Activated CD4-positive, alpha-beta T cell treated with anti-CD3 and anti-CD28 coated beads for 36 hours (primary cell): ENCODE results near the gene NEUROG3. TPM values are rescaled to one million over a fixed set of nuclear protein-coding genes. Genes with fewer than 3 reads are reported as not detected.
A peak's percentile ranks its signal among the peaks of the same experiment; 100 is the strongest.

ENCODE experiments used
- ATAC-seq: fragments of 200-7000 bp; cut with Tn5 transposase; one replicate; pipeline ENCODE4 v1.10.0; 2021; ENCODE audit warnings: mild to moderate bottlenecking, moderate library complexity
- CTCF ChIA-PET: fragments of 350-600 bp; sonication (Branson Sonifier 250); formaldehyde crosslinking; loops from one replicate; lab custom pipeline; 2021; ENCODE audit warnings: antibody characterized with exemption; lab: Charles Lee
- POLR2A ChIA-PET: fragments of 350-600 bp; sonication (Branson Sonifier 250); formaldehyde crosslinking; loops from one replicate; lab custom pipeline; 2021; ENCODE audit warnings: antibody characterized with exemption, inconsistent platforms; lab: Charles Lee
- DNase-seq: peaks from one replicate; pipeline ENCODE4 v3.0.0-alpha.2; 2020
- H3K27ac Mint-ChIP-seq: one replicate; pipeline ENCODE4 v1.8.0; 2021; ENCODE audit warnings: mixed read lengths
- H3K27me3 Mint-ChIP-seq: one replicate; pipeline ENCODE4 v1.8.0; 2021; ENCODE audit warnings: mixed read lengths
- H3K36me3 Mint-ChIP-seq: one replicate; pipeline ENCODE4 v1.8.0; 2021; ENCODE audit warnings: low read depth, mixed read lengths
- H3K4me1 Mint-ChIP-seq: one replicate; pipeline ENCODE4 v1.8.0; 2021; ENCODE audit warnings: mixed read lengths
- H3K4me3 Mint-ChIP-seq: one replicate; pipeline ENCODE4 v1.8.0; 2021; ENCODE audit warnings: mild to moderate bottlenecking, moderate library complexity, mixed read lengths
- H3K9me3 Mint-ChIP-seq: one replicate; pipeline ENCODE4 v1.8.0; 2021; ENCODE audit warnings: low read depth, mixed read lengths
- intact Hi-C, 2 experiments: fragments of 100-400 bp; cut with DNase I in 1 of 2; cut with micrococcal nuclease in 1 of 2; formaldehyde crosslinking; loops; one replicate each; pipeline versions ENCODE4 v1.14.2 to v1.15.1; 2022 to 2024; cut with DNase I, micrococcal nuclease
- total RNA-seq, 2 experiments: library from RNA; stranded (reverse); gene quantifications; one replicate each; pipeline ENCODE4 v1.2.3, GENCODE V29; 2021

NEUROG3 gene, protein sequence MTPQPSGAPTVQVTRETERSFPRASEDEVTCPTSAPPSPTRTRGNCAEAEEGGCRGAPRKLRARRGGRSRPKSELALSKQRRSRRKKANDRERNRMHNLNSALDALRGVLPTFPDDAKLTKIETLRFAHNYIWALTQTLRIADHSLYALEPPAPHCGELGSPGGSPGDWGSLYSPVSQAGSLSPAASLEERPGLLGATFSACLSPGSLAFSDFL
- total RNA-seq = under 1 TPM; 0.18 to 0.21 TPM

GRCh38 chr10:69573056-69573806, at the start of gene NEUROG3:
Gene NEUROG3, minus strand, starts transcription at chr10:69573422. Its CDS starts 379 bp downstream, at chr10:69573043.
- Mint-ChIP-seq H3K4me3 (peak within 1 kb of the TSS; percentile 59), H3K9me3 (no peaks in the 10 kb centered on the region), H3K27me3 (peaks cover 73% of the 10 kb centered on the region), H3K27ac (no peak within 1 kb of the TSS), H3K4me1 (peaks cover 21% of the 10 kb centered on the region), H3K36me3 (no peaks in the 10 kb centered on the region)
- ChIA-PET CTCF (interaction anchor here (1.2 kb wide), 1 partner anchor 58 kb away, joined by 3 read pairs; no protein-coding TSS in a partner anchor), POLR2A (interaction anchor here (0.6 kb wide), 1 partner anchor 21 kb away, joined by 3 read pairs; no protein-coding TSS in a partner anchor)
- intact Hi-C loops = no loop called here
- peak; percentile 31 for DNase-seq
- ATAC-seq = no peak

GRCh38 chr10:69620625-69621024, 47.4 kb upstream of the NEUROG3 start:
- Mint-ChIP-seq H3K36me3 (peaks cover 5% of the 10 kb centered on the region), H3K27ac (no peak overlapping the region), H3K9me3 (peaks cover 13% of the 10 kb centered on the region), H3K27me3 (no peaks in the 10 kb centered on the region), H3K4me3 (no peak overlapping the region), H3K4me1 (peaks cover 31% of the 10 kb centered on the region)
- CTCF ChIA-PET = interaction anchor here (0.6 to 0.8 kb wide), 2 partner anchors 9 to 96 kb away, joined by 3 read pairs; partner anchors contain the start of gene FAM241B
- POLR2A ChIA-PET = no interaction called here
- DNase-seq (no peak), ATAC-seq (no peak)
- intact Hi-C loops = no loop called here

DNA sequence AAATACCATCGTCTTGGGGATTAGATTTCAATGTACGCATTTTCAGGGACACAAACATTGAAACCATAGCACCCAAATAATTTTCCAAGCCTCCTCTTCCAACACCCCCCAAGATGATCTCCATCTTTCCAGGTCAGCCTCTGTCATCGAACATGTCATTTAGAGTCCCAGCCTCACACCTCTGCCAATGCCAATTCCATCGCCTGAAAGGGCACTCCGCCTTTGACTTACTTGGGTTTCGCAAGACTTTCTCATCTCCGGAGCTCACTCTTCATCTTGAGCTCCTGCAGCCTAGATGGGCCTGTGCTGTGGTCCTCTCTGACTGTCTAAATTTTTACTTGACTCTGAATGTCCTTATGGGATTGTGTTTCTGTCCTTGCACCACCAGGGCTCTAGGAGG, 46.4 kb upstream of the NEUROG3 start:
- Mint-ChIP-seq H3K36me3 (peaks cover 5% of the 10 kb centered on the region), H3K4me1 (peaks cover 26% of the 10 kb centered on the region), H3K4me3 (no peak overlapping the region), H3K27me3 (no peaks in the 10 kb centered on the region), H3K9me3 (peaks cover 13% of the 10 kb centered on the region), H3K27ac (no peak overlapping the region)
- intact Hi-C loops = no loop called here
- POLR2A ChIA-PET = no interaction called here
- ATAC-seq (no peak), DNase-seq (no peak)
- CTCF ChIA-PET = interaction anchor here (0.7 to 1.3 kb wide), 3 partner anchors 9 to 91 kb away, joined by 3 to 5 read pairs (median 3); no protein-coding TSS in a partner anchor

GRCh38 chr10:69618746-69619145, 45.5 kb upstream of the NEUROG3 start:
- intact Hi-C loops = no loop called here
- Mint-ChIP-seq H3K4me1 (peaks cover 17% of the 10 kb centered on the region), H3K27me3 (no peaks in the 10 kb centered on the region), H3K9me3 (peaks cover 5% of the 10 kb centered on the region), H3K36me3 (peaks cover 3% of the 10 kb centered on the region), H3K4me3 (no peak overlapping the region), H3K27ac (no peak overlapping the region)
- DNase-seq = no peak
- ATAC-seq = no peak
- ChIA-PET CTCF (interaction anchor here (0.7 to 1.3 kb wide), 2 partner anchors 10 to 91 kb away, joined by 3 to 5 read pairs; no protein-coding TSS in a partner anchor), POLR2A (no interaction called here)

- no peaks in the 10 kb centered on the region for H3K9me3 Mint-ChIP-seq
- H3K4me3 Mint-ChIP-seq = no peak overlapping the region
- no peak overlapping the region for H3K27ac Mint-ChIP-seq
- H3K36me3 Mint-ChIP-seq = no peaks in the 10 kb centered on the region
- intact Hi-C loops = no loop called here
- DNase-seq = no peak
- no peaks in the 10 kb centered on the region for H3K27me3 Mint-ChIP-seq
- ATAC-seq = no peak
- ChIA-PET POLR2A (no interaction called here), CTCF (no interaction called here)
- H3K4me1 Mint-ChIP-seq = peaks cover 10% of the 10 kb centered on the region
Observed at GRCh38 chr10:69616358-69616757, 43.1 kb upstream of the NEUROG3 start.

DNA sequence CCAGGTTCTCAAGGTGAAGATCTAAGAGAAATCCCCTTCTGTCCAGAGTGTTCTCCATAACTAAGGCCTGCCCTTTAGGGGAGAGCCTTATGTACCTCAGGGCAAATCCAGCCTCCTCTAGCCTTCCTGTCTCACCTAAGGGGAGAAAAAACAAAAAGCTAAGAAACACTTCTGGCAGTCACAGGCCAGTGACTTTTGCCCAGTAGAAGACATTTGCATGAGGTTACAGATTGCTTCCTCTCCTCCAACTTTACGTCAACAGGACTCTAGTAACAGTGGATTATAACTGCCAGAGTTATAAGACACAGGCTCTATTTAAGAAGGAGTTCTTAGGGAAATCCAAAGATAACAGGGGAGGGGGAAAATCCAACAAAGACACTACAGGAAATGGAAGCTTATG, 40.9 kb upstream of the NEUROG3 start:
- POLR2A ChIA-PET = no interaction called here
- no peaks in the 10 kb centered on the region for H3K27me3 Mint-ChIP-seq
- no peaks in the 10 kb centered on the region for H3K36me3 Mint-ChIP-seq
- H3K4me3 Mint-ChIP-seq = no peak overlapping the region
- H3K27ac Mint-ChIP-seq = no peak overlapping the region
- peaks cover 7% of the 10 kb centered on the region for H3K9me3 Mint-ChIP-seq
- no peaks in the 10 kb centered on the region for H3K4me1 Mint-ChIP-seq
- intact Hi-C loops = no loop called here
- CTCF ChIA-PET = interaction anchor here (0.9 to 2.6 kb wide), 5 partner anchors 13 to 99 kb away, joined by 3 to 15 read pairs (median 4); no protein-coding TSS in a partner anchor
- ATAC-seq (no peak), DNase-seq (no peak)

- CTCF ChIA-PET = interaction anchor here (0.9 to 2.6 kb wide), 5 partner anchors 9 to 98 kb away, joined by 4 to 15 read pairs (median 4); no protein-coding TSS in a partner anchor
- intact Hi-C loops = no loop called here
- no peak overlapping the region for H3K4me3 Mint-ChIP-seq
Observed at GRCh38 chr10:69612760-69613159, 39.5 kb upstream of the NEUROG3 start.

GRCh38 chr10:69609077-69609476, 35.9 kb upstream of the NEUROG3 start:
- ChIA-PET POLR2A (no interaction called here), CTCF (no interaction called here)
- H3K4me3 Mint-ChIP-seq = no peak overlapping the region
- no peaks in the 10 kb centered on the region for H3K36me3 Mint-ChIP-seq
- H3K9me3 Mint-ChIP-seq = peaks cover 7% of the 10 kb centered on the region
- no peak overlapping the region for H3K27ac Mint-ChIP-seq
- peaks cover 4% of the 10 kb centered on the region for H3K27me3 Mint-ChIP-seq
- intact Hi-C loops = no loop called here
- no peaks in the 10 kb centered on the region for H3K4me1 Mint-ChIP-seq
- ATAC-seq = no peak
- DNase-seq = no peak

More at GRCh38 chr10:69612760-69613159, 39.5 kb upstream of the NEUROG3 start:
- Mint-ChIP-seq H3K4me1 (no peaks in the 10 kb centered on the region), H3K9me3 (peaks cover 7% of the 10 kb centered on the region), H3K27ac (no peak overlapping the region), H3K36me3 (no peaks in the 10 kb centered on the region), H3K27me3 (no peaks in the 10 kb centered on the region)
- DNase-seq = no peak
- POLR2A ChIA-PET = no interaction called here
- ATAC-seq = no peak

- CTCF ChIA-PET = interaction anchor here (0.9 to 1.0 kb wide), 2 partner anchors 8 to 13 kb away, joined by 3 to 4 read pairs; no protein-coding TSS in a partner anchor
- H3K27ac Mint-ChIP-seq = no peak overlapping the region
- no peak for ATAC-seq
- no peaks in the 10 kb centered on the region for H3K9me3 Mint-ChIP-seq
- H3K27me3 Mint-ChIP-seq = peaks cover 21% of the 10 kb centered on the region
- H3K36me3 Mint-ChIP-seq = no peaks in the 10 kb centered on the region
- POLR2A ChIA-PET = interaction anchor here (0.6 kb wide), 1 partner anchor 458 kb away, joined by 3 read pairs; no protein-coding TSS in a partner anchor
- H3K4me1 Mint-ChIP-seq = no peaks in the 10 kb centered on the region
- DNase-seq = no peak
- H3K4me3 Mint-ChIP-seq = no peak overlapping the region
- intact Hi-C loops = no loop called here
Observed at GRCh38 chr10:69600761-69601330, 27.6 kb upstream of the NEUROG3 start.

GRCh38 chr10:69588358-69588757, 15.1 kb upstream of the NEUROG3 start:
- H3K27me3 Mint-ChIP-seq = no peaks in the 10 kb centered on the region
- no peak overlapping the region for H3K4me3 Mint-ChIP-seq
- no peaks in the 10 kb centered on the region for H3K9me3 Mint-ChIP-seq
- DNase-seq (no peak), ATAC-seq (no peak)
- no peak overlapping the region for H3K27ac Mint-ChIP-seq
- POLR2A ChIA-PET = no interaction called here
- H3K36me3 Mint-ChIP-seq = no peaks in the 10 kb centered on the region
- CTCF ChIA-PET = interaction anchor here (1.2 to 1.4 kb wide), 2 partner anchors 61 to 123 kb away, joined by 3 to 5 read pairs; no protein-coding TSS in a partner anchor
- intact Hi-C loops = no loop called here
- H3K4me1 Mint-ChIP-seq = peaks cover 10% of the 10 kb centered on the region

DNA sequence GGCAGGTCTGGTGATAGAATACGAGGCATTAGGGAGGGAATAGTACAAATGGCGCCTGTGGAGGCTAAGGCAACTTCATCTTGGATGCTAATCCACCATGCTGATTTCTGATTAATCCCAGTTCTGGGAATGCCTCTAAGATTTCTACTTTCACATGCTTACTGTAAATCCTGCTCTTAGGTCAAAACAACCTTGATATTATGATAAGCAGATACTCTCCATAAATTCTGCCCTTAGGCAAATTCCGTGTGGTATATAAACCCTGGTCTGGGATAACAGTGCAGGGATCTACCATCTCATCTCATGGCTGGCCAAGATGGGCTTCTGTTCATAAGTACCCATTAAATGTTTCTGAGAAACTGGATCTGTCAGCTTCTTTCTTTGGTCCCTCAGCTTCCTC, 11.4 kb upstream of the NEUROG3 start:
- no peak overlapping the region for H3K4me3 Mint-ChIP-seq
- no peak overlapping the region for H3K27ac Mint-ChIP-seq
- no peaks in the 10 kb centered on the region for H3K36me3 Mint-ChIP-seq
- no peaks in the 10 kb centered on the region for H3K9me3 Mint-ChIP-seq
- intact Hi-C loops = no loop called here
- ATAC-seq = no peak
- no peak for DNase-seq
- peaks cover 10% of the 10 kb centered on the region for H3K4me1 Mint-ChIP-seq
- CTCF ChIA-PET = no interaction called here
- peaks cover 13% of the 10 kb centered on the region for H3K27me3 Mint-ChIP-seq
- POLR2A ChIA-PET = no interaction called here
